H9 (cell line): ENCODE results near the gene CARM1. TPM values are rescaled to one million over a fixed set of nuclear protein-coding genes. Genes with fewer than 3 reads are reported as not detected.
A peak's percentile ranks its signal among the peaks of the same experiment; 100 is the strongest.

ENCODE experiments used
- DNase-seq: peaks from one replicate; pipeline ENCODE4 v3.0.0-alpha.2; 2017
- H2AFZ ChIP-seq: one replicate; pipeline ENCODE4 v1.6.1; 2013; ENCODE audit warnings: mild to moderate bottlenecking, low read length, control low read depth, moderate library complexity
- H2AK5ac ChIP-seq: 2 replicates; pipeline ENCODE4 v1.6.1; 2013; ENCODE audit warnings: low read length, control low read depth, mixed read lengths; ENCODE audit not compliant: insufficient read length
- H2BK120ac ChIP-seq: one replicate; pipeline ENCODE4 v1.6.1; 2013; ENCODE audit warnings: low read depth, mild to moderate bottlenecking, low read length, control low read depth, inconsistent platforms; ENCODE audit not compliant: poor library complexity, severe bottlenecking
- H2BK12ac ChIP-seq: 2 replicates; pipeline ENCODE4 v1.6.1; 2013; ENCODE audit warnings: low read length, control low read depth, mixed read lengths, low read depth; ENCODE audit not compliant: insufficient read length
- H2BK15ac ChIP-seq: 2 replicates; pipeline ENCODE4 v1.6.1; 2013; ENCODE audit warnings: low read depth, low read length, control low read depth
- H2BK20ac ChIP-seq: one replicate; pipeline ENCODE4 v1.6.1; 2013; ENCODE audit warnings: low read depth, mild to moderate bottlenecking, low read length, control low read depth, inconsistent platforms; ENCODE audit not compliant: poor library complexity, severe bottlenecking
- H2BK5ac ChIP-seq: 2 replicates; pipeline ENCODE4 v1.6.1; 2013; ENCODE audit warnings: low read length, control low read depth, mixed read lengths; ENCODE audit not compliant: insufficient read length
- H3K14ac ChIP-seq: 2 replicates; pipeline ENCODE4 v1.6.1; 2013; ENCODE audit warnings: low read length, control low read depth; ENCODE audit not compliant: insufficient read depth
- H3K18ac ChIP-seq: 2 replicates; pipeline ENCODE4 v1.6.1; 2013; ENCODE audit warnings: low read depth, mild to moderate bottlenecking, mixed read lengths, low read length, control low read depth; ENCODE audit not compliant: insufficient read length
- H3K23ac ChIP-seq: 2 replicates; pipeline ENCODE4 v1.6.1; 2013; ENCODE audit warnings: low read length, control low read depth, mixed read lengths, low read depth; ENCODE audit not compliant: insufficient read length
- H3K23me2 ChIP-seq: 2 replicates; pipeline ENCODE4 v1.6.1; 2013; ENCODE audit warnings: low read depth, mild to moderate bottlenecking, mixed read lengths, low read length, control low read depth; ENCODE audit not compliant: insufficient read length, poor library complexity, severe bottlenecking
- H3K27ac ChIP-seq: 2 replicates; pipeline ENCODE4 v1.5.1; 2013; ENCODE audit warnings: low read length, control low read depth, mixed read lengths, low read depth; ENCODE audit not compliant: insufficient read length
- H3K27me3 ChIP-seq: 2 replicates; pipeline ENCODE4 v1.6.1; 2013; ENCODE audit warnings: low read length, control low read depth, inconsistent platforms; ENCODE audit not compliant: insufficient read depth
- H3K4ac ChIP-seq: 2 replicates; pipeline ENCODE4 v1.6.1; 2013; ENCODE audit warnings: low read depth, mild to moderate bottlenecking, control low read depth, inconsistent platforms, low read length, moderate library complexity
- H3K4me1 ChIP-seq: 2 replicates; pipeline ENCODE4 v1.6.1; 2013; ENCODE audit warnings: low read length, control low read depth, inconsistent platforms; ENCODE audit not compliant: insufficient read depth
- H3K4me2 ChIP-seq: 2 replicates; pipeline ENCODE4 v1.6.1; 2013; ENCODE audit warnings: low read length, control low read depth, mixed read lengths; ENCODE audit not compliant: insufficient read length, insufficient read depth
- H3K56ac ChIP-seq: 2 replicates; pipeline ENCODE4 v1.6.1; 2013; ENCODE audit warnings: low read depth, mild to moderate bottlenecking, mixed read lengths, low read length, control low read depth; ENCODE audit not compliant: insufficient read length
- H3K79me1 ChIP-seq: 2 replicates; pipeline ENCODE4 v1.6.1; 2013; ENCODE audit warnings: low read depth, mild to moderate bottlenecking, moderate library complexity, low read length, control low read depth, inconsistent platforms; ENCODE audit not compliant: insufficient read depth, poor library complexity, severe bottlenecking
- H3K79me2 ChIP-seq: 2 replicates; pipeline ENCODE4 v1.6.1; 2013; ENCODE audit warnings: low read length, control low read depth, inconsistent platforms; ENCODE audit not compliant: insufficient read depth
- H3K9ac ChIP-seq: 2 replicates; pipeline ENCODE4 v1.6.1; 2013; ENCODE audit warnings: low read length, control low read depth, mixed read lengths; ENCODE audit not compliant: insufficient read length; ENCODE audit errors: extremely low read depth
- H3K9me3 ChIP-seq: one replicate; pipeline ENCODE4 v1.6.1; 2013; ENCODE audit warnings: low read depth, low read length, inconsistent platforms; ENCODE audit not compliant: control insufficient read depth
- H3T11ph ChIP-seq: one replicate; pipeline ENCODE4 v1.6.1; 2013; ENCODE audit warnings: mild to moderate bottlenecking, low read length, control low read depth, inconsistent platforms
- H4K20me1 ChIP-seq: one replicate; pipeline ENCODE4 v1.6.1; 2013; ENCODE audit not compliant: control insufficient read depth, insufficient read length, insufficient read depth
- H4K5ac ChIP-seq: 2 replicates; pipeline ENCODE4 v1.6.1; 2013; ENCODE audit warnings: low read depth, mild to moderate bottlenecking, mixed read lengths, low read length, control low read depth; ENCODE audit not compliant: insufficient read length
- H4K8ac ChIP-seq: replicated peaks from 2 replicates; pipeline ENCODE4 v1.6.1; 2013; ENCODE audit warnings: low read length, control low read depth, mixed read lengths, low read depth; ENCODE audit not compliant: insufficient read length
- H4K91ac ChIP-seq: 2 replicates; pipeline ENCODE4 v1.6.1; 2013; ENCODE audit warnings: low read depth, mild to moderate bottlenecking, moderate library complexity, mixed read lengths, low read length, control low read depth; ENCODE audit not compliant: insufficient read length
- H3K27ac Mint-ChIP-seq, 3 experiments: 2 replicates in 2 of 3; 3 replicates in 1 of 3; pipeline ENCODE4 v1.8.0; 2020 to 2021; ENCODE audit warnings: mixed read lengths in 3 of 3, mild to moderate bottlenecking in 1 of 3, moderate library complexity in 1 of 3
- H3K27me3 Mint-ChIP-seq: 2 replicates; pipeline ENCODE4 v1.8.0; 2021; ENCODE audit warnings: low read depth, mild to moderate bottlenecking, moderate library complexity, mixed read lengths
- H3K36me3 Mint-ChIP-seq, 3 experiments: 2 replicates in 2 of 3; 3 replicates in 1 of 3; pipeline ENCODE4 v1.8.0; 2020 to 2021; ENCODE audit warnings: low read depth in 3 of 3, mixed read lengths in 3 of 3; ENCODE audit not compliant: insufficient read depth in 1 of 3
- H3K4me1 Mint-ChIP-seq, 2 experiments: 2 replicates each; pipeline ENCODE4 v1.8.0; 2020; ENCODE audit warnings: mixed read lengths in 2 of 2
- H3K4me3 Mint-ChIP-seq, 2 experiments: 2 replicates in 1 of 2; 3 replicates in 1 of 2; pipeline ENCODE4 v1.8.0; 2020 to 2021; ENCODE audit warnings: mild to moderate bottlenecking in 2 of 2, mixed read lengths in 2 of 2, moderate library complexity in 1 of 2
- H3K9me3 Mint-ChIP-seq, 2 experiments: 2 replicates in 1 of 2; 3 replicates in 1 of 2; pipeline ENCODE4 v1.8.0; 2020; ENCODE audit warnings: mild to moderate bottlenecking in 2 of 2, mixed read lengths in 2 of 2, moderate library complexity in 1 of 2
- CTCF ChIP-seq: fragments of 200-600 bp; sonication (generic); conservative IDR thresholded peaks from 3 replicates; pipeline ENCODE4 v1.8.0; 2021; ENCODE audit warnings: antibody characterized with exemption, mild to moderate bottlenecking
- WGBS: extraction: QIAGEN DNeasy Blood & Tissue Kit; methylation state at CpG from one replicate; pipeline ENCODE4 v1.1.7; 2013; ENCODE audit warnings: missing lambda C conversion rate, low lambda C conversion rate, mixed read lengths; ENCODE audit not compliant: insufficient read length; ENCODE audit errors: extremely low coverage; 5-methylcytosine and 5-hydroxymethylcytosine counted together
- total RNA-seq: library from RNA; stranded (reverse); gene quantifications from 2 replicates; pipeline ENCODE4 v1.2.1, GENCODE V29; 2021

The CARM1 gene
- total RNA-seq, 1 experiment from 2014 or later: 111 TPM

- no peak overlapping the region for H3K9ac ChIP-seq
- no peak for TF ChIP-seq CTCF
- H3K9me3 Mint-ChIP-seq: peaks cover 20 to 25% of the 10 kb centered on the region in 2 experiments; a peak in 4 of 5 replicates
These were observed 36.1 kb upstream of the CARM1 start for GRCh38 chr19:10835089-10835753.

More at GRCh38 chr19:10835089-10835753, 36.1 kb upstream of the CARM1 start:
- peak overlapping the region; percentile 72 to 100 (median 82); a peak in 3 of 7 replicates for H3K27ac Mint-ChIP-seq
- Histone ChIP-seq H2AFZ (no peak overlapping the region), H3K23ac (no peak overlapping the region), H3K27me3 (no peaks in the 10 kb centered on the region), H3K27ac (no peak overlapping the region), H4K91ac (no peak overlapping the region), H3K18ac (no peak overlapping the region), H4K5ac (no peak overlapping the region), H3K56ac (no peak overlapping the region), H2BK15ac (no peak overlapping the region), H2BK5ac (no peak overlapping the region), H3K79me1 (no peaks in the 10 kb centered on the region), H3K4ac (no peak overlapping the region), H3K79me2 (no peaks in the 10 kb centered on the region), H4K8ac (no peak overlapping the region), H2BK20ac (no peak overlapping the region), H3K4me1 (no peaks in the 10 kb centered on the region; the same call in 1 of the 2 replicates), H2BK120ac (no peak overlapping the region), H4K20me1 (no peaks in the 10 kb centered on the region), H3K9me3 (no peaks in the 10 kb centered on the region), H2AK5ac (no peak overlapping the region), H3K14ac (no peak overlapping the region), H2BK12ac (no peak overlapping the region), H3K4me2 (peak overlapping the region; percentile 43), H3K23me2 (no peaks in the 10 kb centered on the region), H3T11ph (no peak overlapping the region)
- peak overlapping the region; percentile 87 to 90 for H3K4me3 Mint-ChIP-seq
- H3K4me1 Mint-ChIP-seq: peaks cover 4 to 13% of the 10 kb centered on the region in 2 experiments
- peaks cover 27% of the 10 kb centered on the region for H3K27me3 Mint-ChIP-seq
- no CpG with 5 or more reads among the region's 32 CpGs for WGBS
- peaks cover 3 to 27% (median 16%) of the 10 kb centered on the region in 3 experiments; a peak in 6 of 7 replicates for H3K36me3 Mint-ChIP-seq
- peak; percentile 100 for DNase-seq
